GM18907 (cell line): ENCODE measurements around the gene ABCF1.

Source experiments
- ATAC-seq: cut with Tn5 transposase; IDR thresholded peaks from one replicate; pipeline ENCODE4 v1.9.1; 2021; ENCODE audit warnings: mild to moderate bottlenecking, moderate library complexity; ENCODE audit not compliant: unreplicated experiment

The ABCF1 gene

GRCh38 chr6:30599625-30600324 is 28.5 kb downstream of the ABCF1 start:
- ATAC-seq, result no peak

- no peak for ATAC-seq
These were observed 29.3 kb downstream of the ABCF1 start for GRCh38 chr6:30600451-30600961.

- ATAC-seq, result no peak
These were observed 30.2 kb downstream of the ABCF1 start for GRCh38 chr6:30601436-30601814.

GRCh38 chr6:30601815-30602641 is 30.8 kb downstream of the ABCF1 start:
- ATAC-seq, result no peak

- ATAC-seq, result no peak
These were observed 32.7 kb downstream of the ABCF1 start for GRCh38 chr6:30603961-30604360.

GRCh38 chr6:30610065-30610464 is 38.8 kb downstream of the ABCF1 start:
- ATAC-seq, result no peak

GRCh38 chr6:30611150-30611855 is 40.1 kb downstream of the ABCF1 start:
- ATAC-seq, result no peak

- ATAC-seq, result no peak
These were observed 40.6 kb downstream of the ABCF1 start for GRCh38 chr6:30611856-30612194.

GRCh38 chr6:30612213-30612612 is 41.0 kb downstream of the ABCF1 start:
- ATAC-seq, result no peak

GRCh38 chr6:30612687-30613248 is 41.5 kb downstream of the ABCF1 start:
- ATAC-seq, result no peak

GRCh38 chr6:30613251-30614043 is 42.2 kb downstream of the ABCF1 start:
- ATAC-seq, result no peak

GRCh38 chr6:30614044-30614842 is 43.0 kb downstream of the ABCF1 start:
- ATAC-seq, result no peak

GRCh38 chr6:30614843-30615218 is 43.6 kb downstream of the ABCF1 start:
- ATAC-seq, result peak; percentile 35

GRCh38 chr6:30615219-30615957 is 44.1 kb downstream of the ABCF1 start:
- ATAC-seq, result no peak

GRCh38 chr6:30615958-30616810 is 44.9 kb downstream of the ABCF1 start:
- ATAC-seq, result no peak

- ATAC-seq, result peak; percentile 87
These were observed 45.7 kb downstream of the ABCF1 start, which contains the start of gene PPP1R10 for GRCh38 chr6:30616811-30617564. PPP1R10 (minus strand) TSS chr6:30617243; CDS start chr6:30609944, 7,299 bp downstream.

- ATAC-seq, result peak; percentile 80
These were observed 46.5 kb downstream of the ABCF1 start, which contains the start of gene MRPS18B for GRCh38 chr6:30617565-30618269. MRPS18B (plus strand) TSS chr6:30617840; CDS start chr6:30617866, 26 bp downstream.
